ENCODE results near the gene ITGA2.
A peak's percentile ranks its signal among the peaks of the same experiment; 100 is the strongest.

Gene ITGA2

GRCh38 chr5:53038196-53038847 lies 49.2 kb downstream of the ITGA2 start:
- Mint-ChIP-seq H3K4me1 (peaks cover 7% of the 10 kb centered on the region), H3K27me3 (peaks cover 5% of the 10 kb centered on the region), H3K4me3 (no peak overlapping the region), H3K36me3 (no peaks in the 10 kb centered on the region), H3K27ac (no peak overlapping the region), H3K9me3 (no peaks in the 10 kb centered on the region)
- DNase-seq (ENCODE audit: low spot score in 2 of 2) (no peak), ATAC-seq (ENCODE audit: low read depth) (no peak)

- DNase-seq (ENCODE audit: low spot score in 2 of 2) (no peak), ATAC-seq (ENCODE audit: low read depth) (no peak)
- Mint-ChIP-seq H3K4me3 (no peak overlapping the region), H3K27ac (no peak overlapping the region), H3K9me3 (no peaks in the 10 kb centered on the region), H3K4me1 (peaks cover 7% of the 10 kb centered on the region), H3K36me3 (no peaks in the 10 kb centered on the region), H3K27me3 (peaks cover 6% of the 10 kb centered on the region)
Observed at GRCh38 chr5:53039855-53040254, 50.7 kb downstream of the ITGA2 start.

- H3K4me1 Mint-ChIP-seq, result peaks cover 7% of the 10 kb centered on the region
- no peaks in the 10 kb centered on the region for H3K36me3 Mint-ChIP-seq
- DNase-seq (ENCODE audit: low spot score in 2 of 2) (no peak), ATAC-seq (ENCODE audit: low read depth) (peak; percentile 65)
- no peak overlapping the region for H3K27ac Mint-ChIP-seq
- peaks cover 6% of the 10 kb centered on the region for H3K27me3 Mint-ChIP-seq
- H3K9me3 Mint-ChIP-seq, result no peaks in the 10 kb centered on the region
- no peak overlapping the region for H3K4me3 Mint-ChIP-seq
Observed at GRCh38 chr5:53041071-53041692, 52.0 kb downstream of the ITGA2 start.

- H3K4me1 Mint-ChIP-seq, result peaks cover 7% of the 10 kb centered on the region
- H3K9me3 Mint-ChIP-seq, result no peaks in the 10 kb centered on the region
- H3K36me3 Mint-ChIP-seq, result no peaks in the 10 kb centered on the region
- DNase-seq (ENCODE audit: low spot score in 2 of 2) (no peak), ATAC-seq (ENCODE audit: low read depth) (no peak)
- no peak overlapping the region for H3K4me3 Mint-ChIP-seq
- no peak overlapping the region for H3K27ac Mint-ChIP-seq
- peaks cover 6% of the 10 kb centered on the region for H3K27me3 Mint-ChIP-seq
Observed at GRCh38 chr5:53041740-53042139, 52.6 kb downstream of the ITGA2 start.

- no peaks in the 10 kb centered on the region for H3K9me3 Mint-ChIP-seq
- H3K4me3 Mint-ChIP-seq, result no peak overlapping the region
- peaks cover 6% of the 10 kb centered on the region for H3K27me3 Mint-ChIP-seq
- no peaks in the 10 kb centered on the region for H3K36me3 Mint-ChIP-seq
- H3K4me1 Mint-ChIP-seq, result peaks cover 5% of the 10 kb centered on the region
- DNase-seq (ENCODE audit: low spot score in 2 of 2) (no peak), ATAC-seq (ENCODE audit: low read depth) (no peak)
- no peak overlapping the region for H3K27ac Mint-ChIP-seq
Observed at GRCh38 chr5:53045263-53045662, 56.1 kb downstream of the ITGA2 start.

- Mint-ChIP-seq H3K36me3 (no peaks in the 10 kb centered on the region), H3K9me3 (no peaks in the 10 kb centered on the region), H3K27me3 (peaks cover 5% of the 10 kb centered on the region), H3K27ac (no peak overlapping the region), H3K4me3 (no peak overlapping the region), H3K4me1 (no peaks in the 10 kb centered on the region)
- DNase-seq (ENCODE audit: low spot score in 2 of 2) (no peak), ATAC-seq (ENCODE audit: low read depth) (no peak)
Observed at GRCh38 chr5:53048248-53048647, 59.1 kb downstream of the ITGA2 start.

- DNase-seq (ENCODE audit: low spot score in 2 of 2) (no peak), ATAC-seq (ENCODE audit: low read depth) (no peak)
- H3K36me3 Mint-ChIP-seq, result no peaks in the 10 kb centered on the region
- peaks cover 1% of the 10 kb centered on the region for H3K27me3 Mint-ChIP-seq
- H3K9me3 Mint-ChIP-seq, result no peaks in the 10 kb centered on the region
- no peaks in the 10 kb centered on the region for H3K4me1 Mint-ChIP-seq
- H3K4me3 Mint-ChIP-seq, result no peak overlapping the region
- no peak overlapping the region for H3K27ac Mint-ChIP-seq
Observed at GRCh38 chr5:53052499-53052898, 63.3 kb downstream of the ITGA2 start.

- ATAC-seq (ENCODE audit: low read depth) (no peak), DNase-seq (ENCODE audit: low spot score in 2 of 2) (no peak)
- H3K4me1 Mint-ChIP-seq, result no peaks in the 10 kb centered on the region
- no peaks in the 10 kb centered on the region for H3K9me3 Mint-ChIP-seq
- H3K36me3 Mint-ChIP-seq, result no peaks in the 10 kb centered on the region
- H3K4me3 Mint-ChIP-seq, result no peak overlapping the region
- peaks cover 1% of the 10 kb centered on the region for H3K27me3 Mint-ChIP-seq
- no peak overlapping the region for H3K27ac Mint-ChIP-seq
Observed at GRCh38 chr5:53053364-53053763, 64.2 kb downstream of the ITGA2 start.

- no peak for DNase-seq (ENCODE audit: low spot score in 2 of 2)
- Mint-ChIP-seq H3K27me3 (peaks cover 5% of the 10 kb centered on the region), H3K9me3 (no peaks in the 10 kb centered on the region), H3K36me3 (no peaks in the 10 kb centered on the region), H3K27ac (no peak overlapping the region), H3K4me1 (no peaks in the 10 kb centered on the region), H3K4me3 (no peak overlapping the region)
- ATAC-seq (ENCODE audit: low read depth), result no peak
Observed at GRCh38 chr5:53055365-53055764, 66.2 kb downstream of the ITGA2 start.

- no peak overlapping the region for H3K4me3 Mint-ChIP-seq
- DNase-seq (ENCODE audit: low spot score in 2 of 2) (no peak), ATAC-seq (ENCODE audit: low read depth) (no peak)
- no peaks in the 10 kb centered on the region for H3K4me1 Mint-ChIP-seq
- H3K36me3 Mint-ChIP-seq, result no peaks in the 10 kb centered on the region
- no peaks in the 10 kb centered on the region for H3K9me3 Mint-ChIP-seq
- no peak overlapping the region for H3K27ac Mint-ChIP-seq
- H3K27me3 Mint-ChIP-seq, result peaks cover 8% of the 10 kb centered on the region
Observed at GRCh38 chr5:53059281-53059680, 70.1 kb downstream of the ITGA2 start.

- peaks cover 8% of the 10 kb centered on the region for H3K27me3 Mint-ChIP-seq
- no peak for DNase-seq (ENCODE audit: low spot score in 2 of 2)
- no peaks in the 10 kb centered on the region for H3K4me1 Mint-ChIP-seq
- H3K4me3 Mint-ChIP-seq, result no peak overlapping the region
- H3K36me3 Mint-ChIP-seq, result no peaks in the 10 kb centered on the region
- H3K9me3 Mint-ChIP-seq, result no peaks in the 10 kb centered on the region
- H3K27ac Mint-ChIP-seq, result no peak overlapping the region
- ATAC-seq (ENCODE audit: low read depth), result no peak
Observed at GRCh38 chr5:53063176-53063575, 74.0 kb downstream of the ITGA2 start.

- DNase-seq (ENCODE audit: low spot score in 2 of 2), result no peak
- Mint-ChIP-seq H3K27me3 (peaks cover 6% of the 10 kb centered on the region), H3K27ac (no peak overlapping the region), H3K9me3 (no peaks in the 10 kb centered on the region), H3K36me3 (no peaks in the 10 kb centered on the region), H3K4me1 (no peaks in the 10 kb centered on the region), H3K4me3 (no peak overlapping the region)
- no peak for ATAC-seq (ENCODE audit: low read depth)
Observed at GRCh38 chr5:53063791-53064190, 74.6 kb downstream of the ITGA2 start.

- H3K4me1 Mint-ChIP-seq, result no peaks in the 10 kb centered on the region
- ATAC-seq (ENCODE audit: low read depth), result no peak
- no peak for DNase-seq (ENCODE audit: low spot score in 2 of 2)
- no peaks in the 10 kb centered on the region for H3K9me3 Mint-ChIP-seq
- peaks cover 3% of the 10 kb centered on the region for H3K27me3 Mint-ChIP-seq
- no peaks in the 10 kb centered on the region for H3K36me3 Mint-ChIP-seq
- no peak overlapping the region for H3K27ac Mint-ChIP-seq
- H3K4me3 Mint-ChIP-seq, result no peak overlapping the region
Observed at GRCh38 chr5:53066088-53066487, 76.9 kb downstream of the ITGA2 start.

GRCh38 chr5:53067641-53068040 lies 78.5 kb downstream of the ITGA2 start:
- Mint-ChIP-seq H3K9me3 (no peaks in the 10 kb centered on the region), H3K4me3 (no peak overlapping the region), H3K27me3 (peaks cover 2% of the 10 kb centered on the region), H3K36me3 (no peaks in the 10 kb centered on the region), H3K27ac (no peak overlapping the region), H3K4me1 (no peaks in the 10 kb centered on the region)
- DNase-seq (ENCODE audit: low spot score in 2 of 2) (no peak), ATAC-seq (ENCODE audit: low read depth) (no peak)

GRCh38 chr5:53068291-53068836 lies 79.2 kb downstream of the ITGA2 start:
- H3K9me3 Mint-ChIP-seq, result no peaks in the 10 kb centered on the region
- H3K4me3 Mint-ChIP-seq, result no peak overlapping the region
- DNase-seq (ENCODE audit: low spot score in 2 of 2), result no peak
- ATAC-seq (ENCODE audit: low read depth), result no peak
- H3K36me3 Mint-ChIP-seq, result no peaks in the 10 kb centered on the region
- H3K27ac Mint-ChIP-seq, result no peak overlapping the region
- peaks cover 4% of the 10 kb centered on the region for H3K27me3 Mint-ChIP-seq
- no peaks in the 10 kb centered on the region for H3K4me1 Mint-ChIP-seq
